Activated CD8-positive, alpha-beta memory T cell treated with anti-CD3 and anti-CD28 coated beads, Interleukin-2, amount 50 U/mL, for 4 hours (primary cell): ENCODE results near the gene PIEZO1.
A peak's percentile ranks its signal among the peaks of the same experiment; 100 is the strongest.

Experiments
- DNase-seq: peaks from one replicate; pipeline ENCODE4 v3.0.0-alpha.2; 2020

Gene PIEZO1

DNA sequence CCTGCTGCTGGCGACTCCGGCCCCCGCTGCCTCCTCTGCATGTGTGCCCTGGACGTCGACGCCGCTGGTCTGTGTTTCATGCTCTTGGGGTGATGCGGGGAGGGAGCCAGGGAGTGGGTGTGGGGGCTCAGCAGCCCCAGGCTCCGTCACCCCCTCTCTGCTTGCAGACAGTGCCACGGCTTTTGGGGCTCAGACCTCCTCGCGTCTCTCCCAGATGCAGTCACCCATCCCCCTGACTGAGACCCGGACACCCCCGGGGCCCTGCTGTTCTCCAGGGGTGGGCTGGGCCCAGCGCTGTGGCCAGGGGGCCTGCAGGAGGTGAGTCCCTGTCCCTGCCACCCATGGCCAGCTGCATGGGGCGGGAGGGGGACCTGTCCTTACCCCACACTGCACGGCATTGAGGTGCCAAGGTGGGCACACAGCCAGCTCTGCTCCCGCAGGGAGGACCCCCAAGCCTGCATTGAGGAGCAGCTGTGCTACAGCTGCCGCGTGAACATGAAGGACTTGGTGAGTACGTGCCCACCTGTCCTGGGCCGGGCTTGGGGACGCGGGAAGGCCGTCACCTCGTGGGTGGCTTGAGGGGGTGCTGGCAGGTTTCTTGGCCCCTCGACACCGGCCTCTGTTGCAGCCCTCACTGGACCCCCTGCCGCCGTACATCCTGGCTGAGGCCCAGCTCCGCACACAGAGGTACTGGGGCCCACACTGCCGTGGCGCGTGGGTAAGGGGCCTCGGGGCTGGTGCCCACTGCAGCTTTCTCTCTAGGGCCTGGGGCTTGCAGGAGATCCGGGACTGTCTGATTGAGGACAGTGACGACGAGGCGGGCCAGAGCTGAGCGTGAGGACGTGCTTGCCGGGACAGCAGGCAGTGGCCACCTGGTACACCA, 70.4 kb downstream of the PIEZO1 start:
- no peak for DNase-seq

DNA sequence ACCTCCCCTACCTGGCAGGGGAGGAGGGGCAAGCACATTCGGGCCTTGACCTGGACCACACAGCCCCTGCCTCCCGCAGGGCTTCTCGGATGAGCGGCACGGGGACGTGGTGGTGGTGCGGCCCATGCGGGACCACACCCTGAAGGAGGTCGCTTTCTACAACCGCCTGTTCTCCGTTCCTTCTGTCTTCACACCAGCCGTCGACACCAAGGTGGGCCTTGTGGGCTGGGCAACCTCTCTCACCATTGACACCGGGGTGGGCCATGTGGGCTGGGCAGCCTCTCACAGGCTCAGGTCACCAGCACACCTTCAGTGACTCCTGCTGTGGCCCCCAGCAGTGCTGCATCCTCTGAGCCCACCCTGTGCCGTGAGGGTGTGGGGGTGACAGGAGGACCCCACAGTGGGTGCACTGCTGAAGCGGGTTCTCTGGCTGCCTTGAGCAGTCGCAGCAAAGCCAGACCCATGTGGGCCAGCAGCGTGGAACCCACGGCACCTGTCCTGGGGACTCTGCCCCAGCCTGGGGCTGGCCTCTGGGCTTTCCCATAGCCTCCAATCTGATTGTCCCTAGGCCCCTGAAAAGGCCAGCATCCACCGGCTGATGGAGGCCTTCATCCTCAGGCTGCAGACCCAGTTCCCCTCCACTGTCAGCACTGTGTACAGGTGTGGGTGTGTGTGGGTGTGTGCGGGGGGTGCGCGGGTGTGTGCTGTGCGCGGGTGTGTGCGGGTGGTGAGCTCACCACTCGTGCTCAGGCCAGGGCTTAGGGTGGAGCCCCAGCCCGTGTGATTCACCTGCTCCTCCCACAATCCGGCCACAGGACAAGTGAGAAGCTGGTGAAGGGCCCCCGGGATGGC, 71.2 kb downstream of the PIEZO1 start:
- DNase-seq = no peak

DNA sequence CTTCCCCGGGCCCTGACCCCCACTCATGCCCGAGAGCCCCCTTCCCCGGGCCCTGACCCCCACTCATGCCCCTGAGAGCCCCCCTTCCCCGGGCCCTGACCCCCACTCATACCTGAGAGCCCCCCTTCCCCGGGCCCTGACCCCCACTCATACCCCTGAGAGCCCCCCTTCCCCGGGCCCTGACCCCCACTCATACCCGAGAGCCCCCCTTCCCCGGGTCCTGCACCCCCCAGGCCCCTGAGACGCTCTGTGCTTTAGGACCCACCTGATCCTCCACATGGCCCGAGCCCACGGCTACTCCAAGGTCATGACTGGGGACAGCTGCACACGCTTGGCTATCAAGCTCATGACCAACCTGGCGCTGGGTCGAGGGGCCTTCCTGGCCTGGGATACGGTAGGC, 72.0 kb downstream of the PIEZO1 start:
- DNase-seq = no peak

DNA sequence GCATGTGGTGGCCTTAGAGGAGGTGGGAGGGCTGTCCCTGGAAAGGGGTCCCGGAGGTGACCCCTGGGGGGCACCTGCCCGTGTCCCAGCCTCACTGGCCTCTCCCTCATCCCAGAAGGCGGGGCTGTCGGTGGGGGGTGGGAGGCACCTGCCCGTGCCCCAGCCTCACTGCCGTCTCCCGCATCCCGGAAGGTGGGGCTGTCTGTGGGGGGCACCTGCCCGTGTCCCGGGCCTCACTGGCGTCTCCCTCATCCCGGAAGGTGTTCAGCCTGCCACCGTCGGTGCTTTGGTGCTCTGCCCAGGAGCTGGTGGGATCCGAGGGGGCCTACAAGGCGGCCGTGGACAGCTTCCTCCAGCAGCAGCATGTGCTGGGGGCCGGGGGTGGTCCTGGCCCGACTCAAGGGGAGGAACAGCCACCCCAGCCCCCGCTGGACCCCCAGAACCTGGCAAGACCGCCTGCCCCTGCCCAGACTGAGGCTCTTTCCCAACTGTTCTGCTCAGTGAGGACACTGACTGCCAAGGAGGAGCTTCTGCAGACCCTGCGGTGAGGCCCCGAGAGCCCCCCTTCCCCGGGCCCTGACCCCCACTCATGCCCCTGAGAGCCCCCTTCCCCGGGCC, 72.5 kb downstream of the PIEZO1 start:
- DNase-seq = no peak

DNA sequence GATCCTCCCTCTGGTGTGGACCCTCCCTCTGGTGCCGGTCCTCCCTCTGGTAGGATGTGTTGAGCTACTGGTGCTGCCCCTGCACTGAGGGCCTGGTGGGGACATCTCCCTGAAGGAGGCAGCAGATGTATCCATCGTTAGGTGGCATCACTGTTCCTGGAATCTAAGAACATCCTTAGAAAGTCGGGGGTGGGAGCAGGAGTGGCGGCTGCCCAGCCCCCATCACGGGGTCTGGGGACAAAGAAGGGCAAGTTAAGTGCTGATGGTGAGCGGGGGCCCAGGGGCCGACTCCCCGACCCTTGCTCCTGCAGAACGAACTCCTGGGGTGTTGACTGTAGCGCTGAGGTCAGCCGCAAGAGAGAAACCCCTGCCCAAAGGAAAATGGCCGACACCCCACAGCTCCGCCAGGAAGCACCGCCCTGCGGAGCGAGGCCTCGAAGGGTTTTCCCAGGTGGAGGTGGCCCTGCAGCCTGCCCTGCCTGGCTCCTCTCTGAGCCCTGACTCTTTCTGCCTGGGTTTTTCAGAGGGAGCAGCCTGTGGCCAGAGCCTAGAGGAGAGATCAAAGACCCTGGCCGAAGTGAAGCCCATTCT, 73.2 kb downstream of the PIEZO1 start:
- no peak for DNase-seq

DNA sequence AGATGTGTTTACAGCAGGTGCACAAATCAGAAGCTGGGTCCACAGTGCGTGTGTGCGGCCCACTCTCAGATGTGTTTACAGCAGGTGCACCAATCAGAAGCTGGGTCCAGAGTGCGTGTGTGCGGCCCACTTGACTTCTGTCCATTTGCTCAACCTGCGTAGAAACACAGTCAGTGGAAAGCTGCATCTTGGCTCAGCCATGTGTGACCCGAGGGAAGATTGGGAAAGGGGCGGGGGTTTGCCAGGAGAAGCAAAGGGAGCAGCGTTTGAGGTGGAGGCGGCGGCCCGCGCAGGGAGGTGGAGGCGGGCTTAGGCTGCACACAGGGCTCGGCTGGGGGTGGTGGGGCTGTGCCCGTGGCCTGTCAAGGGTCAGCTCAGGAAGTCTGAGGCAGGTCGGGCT, 74.5 kb downstream of the PIEZO1 start:
- DNase-seq = no peak

DNA sequence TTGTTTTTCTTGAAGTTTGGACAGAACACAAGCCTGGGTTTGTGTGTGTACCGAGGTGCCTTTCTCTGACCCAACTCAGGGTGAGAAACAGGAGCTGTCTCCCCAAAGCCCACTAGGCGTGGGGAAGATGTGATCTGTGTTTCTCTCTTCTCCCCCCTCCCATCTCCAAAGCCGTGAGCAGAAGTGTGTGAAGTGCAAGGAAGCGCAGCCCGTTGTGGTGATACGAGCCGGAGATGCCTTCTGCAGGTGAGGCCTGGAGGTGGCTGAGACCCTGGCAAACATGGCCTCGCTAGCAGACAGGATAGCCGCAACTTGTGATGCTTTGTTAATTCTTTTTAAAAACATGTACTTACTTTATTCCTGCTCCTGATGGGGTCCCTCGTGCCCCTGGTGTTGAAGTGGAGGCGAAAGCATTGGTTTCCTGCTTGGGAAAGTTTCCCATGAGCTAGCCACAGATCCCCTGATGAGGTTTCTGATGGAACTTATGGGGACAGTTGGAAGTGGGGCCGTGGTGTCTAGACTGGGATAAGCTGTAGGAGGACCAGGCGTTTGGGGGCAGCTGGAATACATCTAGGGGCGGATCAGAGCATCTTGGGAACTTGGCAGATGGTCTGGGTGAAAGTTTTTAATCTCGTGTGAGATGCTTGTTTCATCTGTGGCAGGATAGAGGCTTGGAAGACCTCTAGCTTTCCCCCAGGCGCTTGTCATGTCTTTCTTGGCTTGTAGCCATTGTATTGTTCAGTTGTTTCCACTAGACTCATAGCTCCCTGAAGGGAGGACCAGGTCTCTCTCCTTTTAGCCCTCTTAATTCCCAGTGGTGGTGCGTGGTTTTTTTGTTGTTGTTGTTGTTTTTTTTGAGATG, 77.8 kb downstream of the PIEZO1 start:
- no peak for DNase-seq

DNA sequence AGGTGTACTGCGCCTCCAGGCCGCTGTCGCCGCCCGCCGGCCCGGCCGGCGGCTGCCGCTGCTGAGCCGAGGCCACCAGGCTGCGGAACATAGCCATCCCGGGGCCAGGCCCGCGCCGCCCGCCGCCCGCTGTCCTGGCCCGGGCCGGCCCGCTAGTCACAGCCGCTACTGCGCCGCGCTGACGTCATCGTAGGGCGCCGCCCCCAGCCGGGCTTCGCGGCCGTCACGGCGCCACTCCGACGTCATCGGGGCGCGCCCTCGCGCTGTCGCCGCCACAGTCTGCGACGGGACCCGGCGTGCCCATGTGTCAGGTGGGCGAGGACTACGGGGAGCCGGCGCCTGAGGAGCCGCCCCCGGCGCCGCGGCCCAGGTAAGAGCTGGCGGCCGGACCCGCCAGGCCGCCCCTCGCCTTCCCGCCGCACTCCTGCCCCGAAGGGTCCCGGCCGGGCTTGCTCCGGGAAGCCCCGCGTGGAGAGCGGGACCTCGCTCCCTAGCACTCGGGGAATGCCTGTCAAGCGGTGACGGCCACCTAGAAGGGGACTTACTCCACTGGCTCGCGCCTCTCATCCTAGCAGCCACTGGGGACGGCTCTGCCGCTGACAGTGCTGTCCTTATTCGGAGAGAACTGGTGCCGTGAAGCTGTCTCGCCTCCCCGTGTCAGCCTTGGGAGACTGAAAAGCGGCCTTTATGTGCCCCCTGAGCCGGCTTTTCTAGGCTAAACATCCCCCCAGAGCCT, 78.6 kb downstream of the PIEZO1 start, which contains the start of the genes CTU2 and RNF166:
Gene CTU2, plus strand, starts transcription at position 275 of the 736 bp plus-strand sequence. Its CDS starts 28 bp downstream, at position 303.
Gene RNF166, minus strand, starts transcription at position 180 of the 736 bp plus-strand sequence. Its CDS starts 83 bp downstream, at position 97.
- DNase-seq = peak; percentile 97

DNA sequence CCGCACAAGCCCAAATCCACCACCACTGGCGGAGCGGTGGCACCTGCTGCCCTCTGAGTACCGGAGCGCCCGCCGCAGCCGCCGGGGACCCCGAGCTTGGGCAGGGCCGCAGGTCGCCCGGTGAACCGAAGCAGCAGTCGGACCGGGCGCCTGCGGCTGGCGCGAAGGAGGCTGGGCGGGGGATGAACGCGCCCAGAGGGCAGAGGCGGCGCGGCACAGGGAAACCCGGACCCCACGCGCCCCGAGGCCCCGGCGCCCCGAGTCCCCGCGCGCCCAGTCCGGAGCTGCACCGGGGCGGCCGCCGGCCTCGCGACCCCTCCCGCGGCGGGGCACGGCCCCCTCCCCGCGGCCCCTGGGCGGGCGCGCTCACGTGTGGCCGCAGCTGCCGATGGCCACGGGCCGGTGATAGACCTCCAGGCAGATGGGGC, 79.2 kb downstream of the PIEZO1 start:
- DNase-seq = no peak

DNA sequence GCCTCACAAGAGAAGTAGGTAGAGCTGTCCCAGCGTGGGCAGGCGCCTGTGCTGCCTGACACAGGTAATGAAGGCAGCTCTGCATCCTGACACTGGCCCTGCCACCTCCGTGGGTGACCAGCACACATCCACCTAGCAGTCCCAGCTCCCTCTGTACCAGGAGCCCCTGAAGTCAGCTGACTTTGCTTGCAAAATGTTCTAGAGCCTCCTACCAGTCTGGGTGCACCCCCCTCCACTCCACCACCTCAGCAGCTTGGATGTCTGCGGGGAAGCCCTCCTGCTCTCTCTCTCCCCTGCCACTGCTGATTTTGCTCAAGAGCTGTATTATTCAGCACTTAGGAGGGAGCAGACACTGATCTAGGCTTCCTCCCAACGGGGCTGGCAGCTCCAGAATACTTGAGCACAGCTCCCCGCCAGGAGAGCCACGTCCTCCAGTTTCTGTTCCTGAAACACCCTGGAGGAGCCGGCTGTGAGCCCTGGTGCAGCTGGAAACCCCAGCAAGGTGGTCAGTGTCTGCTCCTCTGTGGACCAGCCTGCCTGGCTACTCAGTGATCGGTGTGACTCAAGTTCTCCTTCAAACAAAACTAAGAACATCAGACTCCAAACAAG, 79.8 kb downstream of the PIEZO1 start:
- DNase-seq = no peak

DNA sequence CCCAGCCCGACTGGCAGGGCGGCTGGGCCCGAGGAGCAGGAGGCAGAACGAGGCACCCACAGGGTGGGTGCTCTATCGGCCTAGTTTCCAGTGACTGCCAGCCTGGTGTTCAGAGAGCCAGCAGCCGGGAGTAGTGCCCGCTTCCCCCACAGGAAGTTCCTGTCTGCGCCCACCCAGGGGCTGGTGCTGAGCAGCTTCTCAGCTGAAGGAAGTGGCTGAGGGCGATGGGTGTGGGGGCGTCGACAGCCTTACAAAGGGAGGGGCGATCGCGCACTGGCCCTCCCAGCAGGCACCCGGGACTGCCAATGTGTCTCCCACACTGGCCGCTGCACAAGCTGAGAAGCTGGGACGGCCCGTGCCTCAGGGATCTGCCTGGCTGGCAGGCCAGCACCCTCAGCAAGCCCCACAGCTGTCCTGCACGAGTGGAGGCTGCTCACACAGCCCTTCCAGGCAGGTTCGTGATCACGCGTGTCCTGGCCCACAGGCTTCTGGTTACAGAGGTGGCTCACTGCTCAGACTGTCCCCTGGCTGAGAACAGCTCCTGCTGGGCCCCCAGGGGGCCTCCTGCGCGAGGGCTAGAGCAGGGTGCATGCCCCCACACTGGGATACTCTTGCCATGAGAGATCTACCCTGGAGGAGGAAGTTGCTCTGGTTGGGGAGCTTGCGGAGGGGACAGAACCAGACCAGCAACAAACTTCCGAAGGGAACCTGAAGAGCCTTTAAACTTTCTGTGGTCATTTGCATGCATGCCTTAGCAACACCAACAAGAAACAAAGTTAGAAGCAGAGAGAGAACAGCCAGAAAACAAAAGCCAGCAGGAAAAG, 81.3 kb downstream of the PIEZO1 start:
- DNase-seq = peak; percentile 73

DNA sequence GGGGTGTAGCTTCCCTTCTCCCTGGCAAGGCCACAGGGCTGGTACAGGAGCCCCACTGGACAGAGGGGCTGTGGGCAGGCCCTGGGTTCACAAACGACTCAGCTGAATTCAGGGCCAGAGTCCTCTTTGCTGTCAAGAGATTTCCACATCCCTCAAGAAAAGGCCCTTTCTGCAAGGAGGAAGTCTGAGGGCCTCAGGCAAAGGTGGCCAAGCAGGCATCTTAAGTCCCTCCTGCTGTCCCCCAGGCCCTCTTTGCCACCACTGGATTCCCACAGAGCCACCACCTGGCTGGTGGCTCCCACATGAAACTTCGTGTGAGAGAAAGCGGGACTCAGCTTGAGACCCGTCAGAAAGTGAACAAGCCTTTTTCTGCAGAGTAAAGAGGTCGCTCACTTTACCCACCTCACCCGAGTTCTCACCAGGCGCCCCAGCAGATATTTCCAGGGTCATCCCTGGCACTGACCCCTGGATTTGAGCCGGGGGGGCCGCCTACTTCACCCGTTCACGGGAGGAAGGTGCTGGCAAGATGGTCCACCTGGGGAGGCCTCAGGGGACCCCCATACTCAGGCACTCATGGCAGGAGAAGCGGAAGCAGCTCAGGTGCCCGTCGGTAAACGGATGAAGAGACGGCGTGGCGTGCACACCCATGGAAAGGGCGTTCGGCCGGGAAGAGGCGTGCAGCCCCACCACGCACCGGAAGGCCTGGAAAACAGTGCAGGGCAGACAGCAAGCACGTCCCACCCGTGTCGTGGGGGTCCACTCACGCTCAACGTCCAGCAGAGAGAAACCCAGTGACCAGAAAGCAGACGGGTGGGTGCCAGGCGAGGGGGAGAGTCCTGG, 82.4 kb downstream of the PIEZO1 start:
- no peak for DNase-seq

DNA sequence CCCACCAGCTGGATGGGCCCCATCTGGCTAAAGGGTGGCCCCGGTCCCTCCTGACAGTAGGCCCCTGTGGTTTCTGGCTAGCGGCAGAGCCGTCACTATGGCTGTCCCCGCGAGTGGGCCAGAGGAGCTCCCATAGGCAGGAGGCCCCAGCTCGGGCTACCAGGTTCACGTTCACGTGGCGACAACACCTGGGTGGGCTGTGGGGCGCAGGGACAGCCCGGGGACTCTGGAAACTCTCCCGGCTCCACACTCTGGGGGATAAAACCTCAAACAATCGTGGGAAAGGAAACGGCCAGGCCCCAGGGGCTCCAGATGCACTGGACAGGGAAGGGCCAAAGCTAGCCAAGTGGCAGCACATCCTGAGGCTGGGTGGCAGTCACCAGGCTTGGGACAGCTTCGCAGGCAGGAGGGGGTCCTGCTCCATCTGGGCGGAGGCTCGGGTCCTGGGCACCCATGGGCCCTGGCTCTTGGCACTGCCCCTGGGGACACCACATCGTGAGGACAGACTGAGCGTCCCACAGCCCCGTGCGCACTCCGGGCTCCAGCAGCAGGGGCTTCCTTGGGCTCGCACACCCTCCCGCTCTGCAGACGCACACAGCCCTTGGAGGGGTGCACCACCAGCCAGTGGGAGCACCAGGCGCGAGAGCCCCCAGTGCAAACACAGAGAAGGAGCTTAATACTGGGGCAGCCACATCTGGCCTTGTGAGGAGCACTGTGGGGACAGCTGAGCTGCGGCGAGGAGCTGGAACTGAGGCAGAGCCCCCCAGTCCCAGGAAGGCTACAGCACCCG, 83.2 kb downstream of the PIEZO1 start:
- DNase-seq = no peak

DNA sequence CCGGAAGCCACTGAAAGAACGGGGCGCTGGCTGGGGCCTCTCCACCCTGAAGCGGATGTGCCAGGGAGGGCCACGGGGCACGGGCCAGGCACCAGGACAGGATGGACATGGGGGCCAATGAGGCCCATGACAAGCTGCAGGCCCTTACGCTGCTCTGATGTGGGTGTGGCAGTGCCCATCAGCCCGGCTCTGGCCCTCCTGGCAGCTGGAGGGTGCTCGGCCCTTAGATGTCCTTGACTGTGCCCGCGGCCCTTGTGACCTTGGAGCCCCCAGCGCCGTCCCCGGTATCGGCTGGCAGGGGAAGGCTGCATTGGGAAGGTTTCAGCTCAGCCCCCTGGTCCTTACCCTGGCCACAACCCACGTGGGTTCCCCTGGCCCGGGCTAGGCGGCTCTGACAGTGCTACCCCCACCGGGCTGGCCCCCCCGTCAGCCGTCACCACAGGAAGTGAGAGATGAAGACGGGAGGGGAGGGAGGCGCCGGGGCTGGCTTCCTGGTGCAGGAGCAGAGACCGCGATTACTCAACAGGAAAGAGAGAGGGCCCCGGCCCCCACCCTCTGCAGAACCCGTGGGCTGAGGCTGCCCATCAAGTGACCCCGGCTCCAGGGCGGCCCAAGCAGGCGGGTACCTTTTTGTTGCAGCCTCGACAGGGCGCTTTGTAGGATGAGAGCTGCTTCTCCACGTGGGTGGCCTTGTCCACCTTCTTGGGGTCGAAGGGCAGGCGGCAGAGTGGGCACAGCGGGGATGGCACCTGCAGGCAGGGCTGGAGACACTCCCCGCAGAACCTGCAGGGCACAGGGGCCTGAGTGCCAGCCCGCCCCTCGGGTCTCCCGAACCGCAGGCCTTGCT, 84.2 kb downstream of the PIEZO1 start:
- DNase-seq = peak; percentile 97

DNA sequence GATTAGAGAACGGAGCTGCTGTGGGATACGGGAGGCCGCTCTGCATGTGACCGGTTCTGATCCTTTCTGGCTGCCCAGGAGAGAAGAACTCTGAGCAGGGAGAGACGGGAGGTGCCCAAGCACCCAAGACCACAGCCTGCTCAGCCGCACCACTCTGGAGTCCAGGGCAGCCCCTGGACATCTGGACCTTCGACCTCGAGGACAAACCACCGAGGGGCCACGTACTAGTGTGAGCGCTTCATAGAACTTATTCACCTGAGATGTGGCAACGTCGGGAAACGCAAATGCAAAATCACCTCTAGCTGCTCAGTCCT, 84.7 kb downstream of the PIEZO1 start:
- DNase-seq = no peak

DNA sequence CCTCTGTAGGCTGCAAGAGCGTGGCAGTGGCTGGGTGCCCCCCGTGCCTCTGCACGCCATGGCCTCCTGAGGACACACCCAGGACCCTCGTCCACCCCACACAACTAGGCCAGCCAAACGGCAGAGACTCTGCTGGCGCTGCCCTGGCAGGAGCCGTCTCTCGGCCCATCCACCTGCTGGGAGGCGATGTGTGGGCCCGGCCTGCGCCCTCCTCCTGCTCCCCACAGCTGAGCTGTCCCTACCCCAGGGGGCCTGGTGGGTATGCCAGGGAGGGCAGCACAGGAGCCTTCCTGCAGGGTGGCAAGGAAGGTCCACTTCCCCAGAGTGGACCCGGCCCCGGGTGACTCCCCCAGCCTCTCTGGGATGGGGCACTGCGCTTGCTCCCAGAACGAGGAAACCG, 85.8 kb downstream of the PIEZO1 start:
- no peak for DNase-seq

DNA sequence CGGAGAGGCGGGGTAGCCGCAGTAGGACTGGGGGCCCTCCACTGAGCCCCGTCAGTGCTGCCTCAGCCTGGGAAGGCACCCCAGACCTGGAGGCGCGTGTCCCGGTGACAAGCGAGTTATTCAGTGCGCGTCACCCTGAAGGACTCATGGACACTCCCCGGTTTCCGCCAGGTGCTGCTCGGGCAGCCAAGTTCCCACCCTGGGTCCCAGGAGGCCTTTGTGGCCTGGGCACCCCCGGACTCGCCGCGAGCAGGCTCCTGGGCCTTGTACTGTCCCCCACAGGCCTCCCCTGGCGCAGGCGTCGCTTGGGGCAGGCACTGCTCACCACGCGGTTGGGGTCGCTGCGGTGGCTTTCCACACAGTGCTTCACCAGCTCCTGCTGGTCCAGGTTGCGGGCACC, 86.4 kb downstream of the PIEZO1 start:
- DNase-seq = no peak
